HepG2 (cell line): ENCODE results near the gene RGS10. TPM values are rescaled to one million over a fixed set of nuclear protein-coding genes. Genes with fewer than 3 reads are reported as not detected.

Experiments
- ARNT2 ChIP-seq: sonication (generic); formaldehyde crosslinking; IDR thresholded peaks from 2 replicates; pipeline ENCODE4 v1.8.0; 2022; ENCODE audit warnings: mild to moderate bottlenecking, low read depth, missing genetic modification reagents, moderate library complexity
- CBFB ChIP-seq: sonication (generic); formaldehyde crosslinking; IDR thresholded peaks from 2 replicates; pipeline ENCODE4 v1.4.0; 2020; ENCODE audit warnings: missing genetic modification reagents
- CREM ChIP-seq, 2 experiments: sonication (generic) in 1 of 2; formaldehyde crosslinking in 1 of 2; IDR thresholded peaks; 2 replicates each; pipeline versions ENCODE4 v1.4.0 to v1.6.1; 2016 to 2020; ENCODE audit warnings: antibody characterized with exemption in 1 of 2, mild to moderate bottlenecking in 1 of 2, missing genetic modification reagents in 1 of 2
- GABPA ChIP-seq, 2 experiments: IDR thresholded peaks; 2 replicates each; pipeline ENCODE4 v1.6.1; 2011 to 2016; ENCODE audit warnings: low read depth in 2 of 2, low read length in 1 of 2, missing biosample characterization in 1 of 2, missing genetic modification characterization in 1 of 2
- GABPB1 ChIP-seq: IDR thresholded peaks from 2 replicates; pipeline ENCODE4 v1.6.1; 2016; ENCODE audit warnings: mild to moderate bottlenecking, missing genetic modification reagents, moderate library complexity, missing compliant biosample characterization
- IKZF4 ChIP-seq: sonication (generic); formaldehyde crosslinking; IDR thresholded peaks from 2 replicates; pipeline ENCODE4 v1.5.1; 2020; ENCODE audit warnings: borderline replicate concordance, mild to moderate bottlenecking, low read depth, missing genetic modification reagents; ENCODE audit errors: not compliant biosample characterization
- MYC ChIP-seq: sonication (generic); formaldehyde crosslinking; IDR thresholded peaks from 2 replicates; pipeline ENCODE4 v1.9.0; 2021; ENCODE audit warnings: missing genetic modification reagents, borderline replicate concordance
- RXRB ChIP-seq: IDR thresholded peaks from 2 replicates; pipeline ENCODE4 v1.6.1; 2016; ENCODE audit warnings: borderline replicate concordance, missing genetic modification reagents, missing compliant biosample characterization
- TCF12 ChIP-seq, 2 experiments: fragments of 450-650 bp in 1 of 2; sonication (generic) in 1 of 2; formaldehyde crosslinking in 1 of 2; IDR thresholded peaks; 2 replicates each; pipeline versions ENCODE4 v1.6.1 to v1.8.0; 2017 to 2022; ENCODE audit warnings: antibody characterized with exemption in 1 of 2, mild to moderate bottlenecking in 1 of 2, missing genetic modification reagents in 1 of 2, moderate library complexity in 1 of 2
- ZFP37 ChIP-seq: sonication (generic); formaldehyde crosslinking; IDR thresholded peaks from 2 replicates; pipeline ENCODE4 v1.4.0; 2020; ENCODE audit warnings: missing genetic modification reagents, borderline replicate concordance
- ZNF138 ChIP-seq: sonication (generic); formaldehyde crosslinking; IDR thresholded peaks from 2 replicates; pipeline ENCODE4 v1.5.0; 2020; ENCODE audit warnings: mild to moderate bottlenecking, low read depth, missing genetic modification reagents
- ZNF350 ChIP-seq: sonication (generic); formaldehyde crosslinking; IDR thresholded peaks from 2 replicates; pipeline ENCODE4 v1.4.0; 2020; ENCODE audit warnings: mild to moderate bottlenecking, low read depth, missing genetic modification reagents, borderline replicate concordance
- ZNF530 ChIP-seq: sonication (generic); formaldehyde crosslinking; IDR thresholded peaks from 2 replicates; pipeline ENCODE4 v1.5.0; 2020; ENCODE audit warnings: low read depth, mild to moderate bottlenecking, missing genetic modification reagents
- ZNF709 ChIP-seq: sonication (generic); formaldehyde crosslinking; IDR thresholded peaks from 2 replicates; pipeline ENCODE4 v1.5.0; 2020; ENCODE audit warnings: mild to moderate bottlenecking, missing genetic modification reagents
- ZNF772 ChIP-seq: sonication (generic); formaldehyde crosslinking; IDR thresholded peaks from 2 replicates; pipeline ENCODE4 v1.5.0; 2020; ENCODE audit warnings: mild to moderate bottlenecking, missing genetic modification reagents
- polyA plus RNA-seq, 8 experiments: library from polyadenylated mRNA; depleted of rRNA in 3 of 8; stranded (reverse) in 7 of 8; unstranded in 1 of 8; fragments of >200 nt; fragmentation: Illumina TruSeq in 4 of 8; extraction: Trizol in 4 of 8; gene quantifications; 2 replicates each; pipeline versions ENCODE4 v1.2.1 to v1.2.3, GENCODE V29; 2011 to 2016; ENCODE audit warnings: low read depth in 4 of 8, missing spikeins in 1 of 8, mixed read lengths in 1 of 8; ENCODE audit not compliant: insufficient read depth in 1 of 8
- total RNA-seq, 5 experiments: library from RNA; depleted of rRNA; stranded (reverse); fragments of >200 nt; fragmentation: Illumina TruSeq; extraction: Trizol; gene quantifications; 2 replicates each; pipeline ENCODE4 v1.2.3, GENCODE V29; 2016; ENCODE audit warnings: low read depth in 1 of 5
- TF ChIP-seq, protein P1 (sequence below): fragments of 450-650 bp; IDR thresholded peaks from 2 replicates; pipeline ENCODE4 v1.6.1; 2016
- TF ChIP-seq, protein P2 (sequence below): sonication (generic); formaldehyde crosslinking; IDR thresholded peaks from 2 replicates; pipeline ENCODE4 v1.9.0; 2021; ENCODE audit warnings: missing genetic modification reagents, mild to moderate bottlenecking, borderline replicate concordance
- TF ChIP-seq, protein P3 (sequence below): sonication (generic); formaldehyde crosslinking; conservative IDR thresholded peaks from 2 replicates; pipeline ENCODE4 v1.8.0; 2022; ENCODE audit warnings: mild to moderate bottlenecking, moderate library complexity, missing genetic modification reagents
- TF ChIP-seq, protein P4 (sequence below): sonication (generic); formaldehyde crosslinking; conservative IDR thresholded peaks from 2 replicates; pipeline ENCODE4 v1.4.0; 2020; ENCODE audit warnings: missing genetic modification reagents
- TF ChIP-seq, protein P5 (sequence below): sonication (generic); formaldehyde crosslinking; IDR thresholded peaks from 2 replicates; pipeline ENCODE4 v1.4.0; 2020; ENCODE audit warnings: missing genetic modification reagents

The RGS10 gene
- total and polyA plus RNA-seq, 2 of the 13 experiments (the other 11 are each of a cell fraction or from before 2014, with no cell fraction given) = 1.7 to 5.1 TPM

DNA sequence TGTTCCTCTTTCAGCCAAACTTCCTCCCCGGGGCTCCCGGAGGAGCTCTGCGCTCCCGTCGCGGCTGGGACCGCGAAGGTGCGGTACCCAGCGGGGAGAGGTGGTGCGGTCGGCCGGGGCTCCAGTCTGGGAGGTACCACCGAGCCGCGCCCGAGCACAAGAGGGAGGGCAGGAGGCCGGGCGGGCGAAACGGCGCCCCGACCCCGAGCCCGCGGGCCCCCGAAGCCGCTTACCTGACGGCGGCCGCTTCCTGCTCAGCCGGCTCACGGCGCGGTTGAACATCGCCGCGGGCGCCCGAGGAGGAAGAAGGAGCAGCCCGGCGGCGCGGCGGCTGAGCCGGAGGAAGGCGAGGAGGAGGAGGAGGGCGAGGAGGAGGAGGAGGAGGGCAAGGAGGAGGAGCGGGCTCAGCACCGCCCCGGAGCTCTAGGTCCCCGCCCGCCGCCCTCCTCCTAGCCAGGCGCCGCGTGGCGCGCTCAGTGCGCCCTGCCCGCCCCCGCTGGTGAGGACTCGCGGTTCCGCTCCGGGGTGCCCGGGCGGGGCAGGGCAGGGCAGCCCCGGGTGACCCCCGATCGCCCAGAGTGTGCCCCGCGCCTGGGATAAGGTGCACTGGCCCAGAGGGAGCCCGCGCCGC lies at the start of gene RGS10 (continued):
- no peak for TF ChIP-seq IKZF4
- TF ChIP-seq, protein P1, sequence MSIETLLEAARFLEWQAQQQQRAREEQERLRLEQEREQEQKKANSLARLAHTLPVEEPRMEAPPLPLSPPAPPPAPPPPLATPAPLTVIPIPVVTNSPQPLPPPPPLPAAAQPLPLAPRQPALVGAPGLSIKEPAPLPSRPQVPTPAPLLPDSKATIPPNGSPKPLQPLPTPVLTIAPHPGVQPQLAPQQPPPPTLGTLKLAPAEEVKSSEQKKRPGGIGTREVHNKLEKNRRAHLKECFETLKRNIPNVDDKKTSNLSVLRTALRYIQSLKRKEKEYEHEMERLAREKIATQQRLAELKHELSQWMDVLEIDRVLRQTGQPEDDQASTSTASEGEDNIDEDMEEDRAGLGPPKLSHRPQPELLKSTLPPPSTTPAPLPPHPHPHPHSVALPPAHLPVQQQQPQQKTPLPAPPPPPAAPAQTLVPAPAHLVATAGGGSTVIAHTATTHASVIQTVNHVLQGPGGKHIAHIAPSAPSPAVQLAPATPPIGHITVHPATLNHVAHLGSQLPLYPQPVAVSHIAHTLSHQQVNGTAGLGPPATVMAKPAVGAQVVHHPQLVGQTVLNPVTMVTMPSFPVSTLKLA = no peak
- TF ChIP-seq RXRB (CRISPR knock-in tag) = no peak
- no peak for TF ChIP-seq CREM (IDR thresholded peaks at IDR 0.05)
- no peak for TF ChIP-seq CREM (CRISPR knock-in tag; IDR thresholded peaks at IDR 0.05)
- TF ChIP-seq ARNT2 = 0 out of 2 replicates have a peak, but pooled peaks have one; percentile 6
- TF ChIP-seq ZNF138 (CRISPR knock-in tag) = no peak
- no peak for TF ChIP-seq CBFB (CRISPR knock-in tag)
- no peak for TF ChIP-seq ZFP37 (CRISPR knock-in tag)
- TF ChIP-seq, protein P2, sequence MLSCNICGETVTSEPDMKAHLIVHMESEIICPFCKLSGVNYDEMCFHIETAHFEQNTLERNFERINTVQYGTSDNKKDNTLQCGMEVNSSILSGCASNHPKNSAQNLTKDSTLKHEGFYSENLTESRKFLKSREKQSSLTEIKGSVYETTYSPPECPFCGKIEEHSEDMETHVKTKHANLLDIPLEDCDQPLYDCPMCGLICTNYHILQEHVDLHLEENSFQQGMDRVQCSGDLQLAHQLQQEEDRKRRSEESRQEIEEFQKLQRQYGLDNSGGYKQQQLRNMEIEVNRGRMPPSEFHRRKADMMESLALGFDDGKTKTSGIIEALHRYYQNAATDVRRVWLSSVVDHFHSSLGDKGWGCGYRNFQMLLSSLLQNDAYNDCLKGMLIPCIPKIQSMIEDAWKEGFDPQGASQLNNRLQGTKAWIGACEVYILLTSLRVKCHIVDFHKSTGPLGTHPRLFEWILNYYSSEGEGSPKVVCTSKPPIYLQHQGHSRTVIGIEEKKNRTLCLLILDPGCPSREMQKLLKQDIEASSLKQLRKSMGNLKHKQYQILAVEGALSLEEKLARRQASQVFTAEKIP (CRISPR knock-in tag) = no peak
- TF ChIP-seq, protein P3, sequence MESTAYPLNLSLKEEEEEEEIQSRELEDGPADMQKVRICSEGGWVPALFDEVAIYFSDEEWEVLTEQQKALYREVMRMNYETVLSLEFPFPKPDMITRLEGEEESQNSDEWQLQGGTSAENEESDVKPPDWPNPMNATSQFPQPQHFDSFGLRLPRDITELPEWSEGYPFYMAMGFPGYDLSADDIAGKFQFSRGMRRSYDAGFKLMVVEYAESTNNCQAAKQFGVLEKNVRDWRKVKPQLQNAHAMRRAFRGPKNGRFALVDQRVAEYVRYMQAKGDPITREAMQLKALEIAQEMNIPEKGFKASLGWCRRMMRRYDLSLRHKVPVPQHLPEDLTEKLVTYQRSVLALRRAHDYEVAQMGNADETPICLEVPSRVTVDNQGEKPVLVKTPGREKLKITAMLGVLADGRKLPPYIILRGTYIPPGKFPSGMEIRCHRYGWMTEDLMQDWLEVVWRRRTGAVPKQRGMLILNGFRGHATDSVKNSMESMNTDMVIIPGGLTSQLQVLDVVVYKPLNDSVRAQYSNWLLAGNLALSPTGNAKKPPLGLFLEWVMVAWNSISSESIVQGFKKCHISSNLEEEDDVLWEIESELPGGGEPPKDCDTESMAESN (CRISPR knock-in tag) = 0 out of 2 replicates have a peak, but pooled peaks have one; percentile 38
- no peak for TF ChIP-seq TCF12 (IDR thresholded peaks at IDR 0.05)
- TF ChIP-seq TCF12 (CRISPR knock-in tag; IDR thresholded peaks at IDR 0.05) = no peak
- TF ChIP-seq ZNF772 (CRISPR knock-in tag) = no peak
- TF ChIP-seq ZNF350 = no peak
- no peak for TF ChIP-seq ZNF530 (CRISPR knock-in tag)
- peak; percentile 41; the same call in 1 of the 2 replicates for TF ChIP-seq MYC (CRISPR knock-in tag)
- TF ChIP-seq, protein P4, sequence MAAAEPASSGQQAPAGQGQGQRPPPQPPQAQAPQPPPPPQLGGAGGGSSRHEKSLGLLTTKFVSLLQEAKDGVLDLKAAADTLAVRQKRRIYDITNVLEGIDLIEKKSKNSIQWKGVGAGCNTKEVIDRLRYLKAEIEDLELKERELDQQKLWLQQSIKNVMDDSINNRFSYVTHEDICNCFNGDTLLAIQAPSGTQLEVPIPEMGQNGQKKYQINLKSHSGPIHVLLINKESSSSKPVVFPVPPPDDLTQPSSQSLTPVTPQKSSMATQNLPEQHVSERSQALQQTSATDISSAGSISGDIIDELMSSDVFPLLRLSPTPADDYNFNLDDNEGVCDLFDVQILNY = no peak
- no peak for TF ChIP-seq ZNF709 (CRISPR knock-in tag)
- 0 out of 2 replicates have a peak, but pooled peaks have one; percentile 39 for TF ChIP-seq GABPB1 (CRISPR knock-in tag)
- TF ChIP-seq, protein P5, sequence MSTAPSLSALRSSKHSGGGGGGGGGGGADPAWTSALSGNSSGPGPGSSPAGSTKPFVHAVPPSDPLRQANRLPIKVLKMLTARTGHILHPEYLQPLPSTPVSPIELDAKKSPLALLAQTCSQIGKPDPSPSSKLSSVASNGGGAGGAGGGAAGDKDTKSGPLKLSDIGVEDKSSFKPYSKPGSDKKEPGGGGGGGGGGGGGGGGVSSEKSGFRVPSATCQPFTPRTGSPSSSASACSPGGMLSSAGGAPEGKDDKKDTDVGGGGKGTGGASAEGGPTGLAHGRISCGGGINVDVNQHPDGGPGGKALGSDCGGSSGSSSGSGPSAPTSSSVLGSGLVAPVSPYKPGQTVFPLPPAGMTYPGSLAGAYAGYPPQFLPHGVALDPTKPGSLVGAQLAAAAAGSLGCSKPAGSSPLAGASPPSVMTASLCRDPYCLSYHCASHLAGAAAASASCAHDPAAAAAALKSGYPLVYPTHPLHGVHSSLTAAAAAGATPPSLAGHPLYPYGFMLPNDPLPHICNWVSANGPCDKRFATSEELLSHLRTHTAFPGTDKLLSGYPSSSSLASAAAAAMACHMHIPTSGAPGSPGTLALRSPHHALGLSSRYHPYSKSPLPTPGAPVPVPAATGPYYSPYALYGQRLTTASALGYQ (CRISPR knock-in tag) = 0 out of 2 replicates have a peak, but pooled peaks have one; percentile 7
- no peak for TF ChIP-seq GABPA (IDR thresholded peaks at IDR 0.05; ENCODE audit: low read depth, low read length)
- TF ChIP-seq GABPA (CRISPR knock-in tag; IDR thresholded peaks at IDR 0.05; ENCODE audit: low read depth) = no peak
